Adrenal gland (tissue), 12 donors: Measurements from ENCODE around the gene SUFU. TPM values are rescaled to one million over a fixed set of nuclear protein-coding genes. Genes with fewer than 3 reads are reported as not detected.

Experiments used
- DNase-seq, 7 donors: peaks; one replicate each; pipeline ENCODE4 v3.0.0-alpha.2; 2019 to 2020
- H3K27ac ChIP-seq, 5 donors: fragments of 200-600 bp; sonication (generic) in 4 of 5; 1 replicate in 3 of 5; 2 replicates in 2 of 5; pipeline versions ENCODE4 v1.5.1 to v1.8.0; 2016 to 2020; ENCODE audit warnings: mild to moderate bottlenecking in 1 of 5
- H3K27me3 ChIP-seq: fragments of 200-600 bp; 2 replicates; pipeline ENCODE4 v1.8.0; 2021
- H3K36me3 ChIP-seq, 2 donors: fragments of 200-600 bp; replicated peaks in 1 of 2; 1 replicate in 1 of 2; 2 replicates in 1 of 2; pipeline versions ENCODE4 v1.5.1 to v1.8.0; 2018 to 2022
- H3K4me1 ChIP-seq, 2 donors: fragments of 200-600 bp; replicated peaks in 1 of 2; 1 replicate in 1 of 2; 2 replicates in 1 of 2; pipeline versions ENCODE4 v1.5.1 to v1.8.0; 2018 to 2021
- H3K4me3 ChIP-seq, 4 donors: fragments of 200-600 bp; sonication (generic) in 3 of 4; one replicate each; pipeline ENCODE4 v1.5.1; 2016 to 2018
- H3K9me3 ChIP-seq, 3 donors: fragments of 200-600 bp; sonication (generic) in 1 of 3; replicated peaks in 1 of 3; 1 replicate in 2 of 3; 2 replicates in 1 of 3; pipeline versions ENCODE4 v1.5.1 to v1.8.0; 2016 to 2021
- CTCF ChIP-seq, 6 experiments: fragments of 450-650 bp in 4 of 6; fragments of 200-600 bp in 2 of 6; sonication (generic) in 1 of 6; IDR thresholded peaks; 1 replicate in 5 of 6; 2 replicates in 1 of 6; pipeline versions ENCODE4 v1.5.1 to v1.8.0; 2016 to 2021; ENCODE audit warnings: antibody characterized with exemption in 6 of 6, mild to moderate bottlenecking in 2 of 6, moderate library complexity in 1 of 6
- POLR2A ChIP-seq, 2 donors: fragments of 450-650 bp; IDR thresholded peaks; one replicate each; pipeline ENCODE4 v1.6.1; 2017; ENCODE audit warnings: antibody characterized with exemption in 2 of 2, mild to moderate bottlenecking in 2 of 2, moderate library complexity in 1 of 2
- WGBS, 4 donors: extraction: QIAGEN DNeasy Blood & Tissue Kit in 2 of 4; methylation state at CpG; one replicate each; pipeline versions ENCODE4 v1.1.5 to v1.1.7; 2013 to 2017; 5-methylcytosine and 5-hydroxymethylcytosine counted together
- intact Hi-C, 2 donors: fragments of 100-400 bp; cut with DNase I; formaldehyde crosslinking; loops; one replicate each; pipeline versions ENCODE4 v1.14.1 to v1.15.0; 2022 to 2023
- polyA plus RNA-seq, 3 donors: library from polyadenylated mRNA; stranded (reverse); fragments of 200-250 nt in 2 of 3; fragments of 350-450 nt in 1 of 3; fragmentation: Illumina TruSeq in 1 of 3; extraction: RNeasy Lipid Tissue Mini Kit (QIAGEN cat#74804) in 1 of 3; gene quantifications; one replicate each; pipeline ENCODE4 v1.2.3, GENCODE V29; 2013 to 2014
- total RNA-seq, 9 donors: library from RNA; depleted of rRNA in 4 of 9; stranded (reverse); fragments of >200 nt in 4 of 9; fragments of 120-200 nt in 1 of 9; fragmentation: NEBNext Ultra II Directional in 1 of 9; extraction: Animal tissue kit (Norgen Biotek cat#: 25700) in 1 of 9; gene quantifications; one replicate each; pipeline versions ENCODE4 v1.1.0 to v1.2.4, GENCODE V29; 2013 to 2023
- donor health status: healthy with polysubstance abuse.
- donor health status: Bipolar disorder and iron deficiency.
- donor health status: DM: yes; HTN: yes; CAD: no.
- donor health status: DM: no; HTN: no; CAD: no.
- donor health status: DM: no; HTN: no; CAD: no.
- donor health status: DM: yes; HTN: yes; CAD: no.

Gene SUFU
- total and polyA plus RNA-seq, 12 donors, result 4.3 to 20.2 (median 11.1) TPM

DNA sequence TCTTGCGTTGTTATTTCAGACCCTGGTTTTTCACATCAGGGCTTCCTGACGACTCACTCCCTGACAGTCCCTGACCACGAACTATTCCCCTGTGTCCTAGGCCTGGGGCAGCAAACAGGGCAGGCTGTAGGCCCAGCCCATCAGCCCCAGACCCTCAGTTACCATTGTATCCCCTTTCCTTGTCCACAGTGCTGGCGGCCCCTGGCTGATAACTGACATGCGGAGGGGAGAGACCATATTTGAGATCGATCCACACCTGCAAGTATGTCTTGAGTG lies 90.0 kb downstream of the SUFU start:
- H3K36me3 ChIP-seq, result peaks cover 0 to 20% of the 10 kb centered on the region in 2 donors
- no peak for TF ChIP-seq CTCF (IDR thresholded peaks at IDR 0.05)
- no peak for TF ChIP-seq POLR2A (IDR thresholded peaks at IDR 0.05)
- H3K27ac ChIP-seq, result no peak overlapping the region
- whole genome bisulfite sequencing, 4 donors, result 83 to 88% (median 85%) methylated on average over 6 of the region's 6 CpGs
- H3K27me3 ChIP-seq, result no peaks in the 10 kb centered on the region
- no peak for DNase-seq
- intact Hi-C loops, result loop anchor here in 1 of 2 donors (5.0 kb wide), 1 partner anchor 91 kb away; the partner anchor contains the start of genes ACTR1A and SUFU
- H3K4me3 ChIP-seq, result no peak overlapping the region
- no peaks in the 10 kb centered on the region for H3K9me3 ChIP-seq
- peaks cover 0 to 19% of the 10 kb centered on the region in 2 donors for H3K4me1 ChIP-seq

- H3K4me1 ChIP-seq, result peaks cover 0 to 19% of the 10 kb centered on the region in 2 donors
- H3K27ac ChIP-seq, result no peak overlapping the region
- no peak overlapping the region for H3K4me3 ChIP-seq
- no peak for DNase-seq
- TF ChIP-seq POLR2A (IDR thresholded peaks at IDR 0.05) (no peak), CTCF (IDR thresholded peaks at IDR 0.05) (no peak)
- no peaks in the 10 kb centered on the region for H3K27me3 ChIP-seq
- intact Hi-C loops, result no loop called here
- WGBS, 4 donors, result 53 to 85% (median 69%) methylated on average over 2 of the region's 2 CpGs
- peaks cover 0 to 26% of the 10 kb centered on the region in 2 donors for H3K36me3 ChIP-seq
- no peaks in the 10 kb centered on the region for H3K9me3 ChIP-seq
Measured at GRCh38 chr10:102595293-102595692, 91.5 kb downstream of the SUFU start.

DNA sequence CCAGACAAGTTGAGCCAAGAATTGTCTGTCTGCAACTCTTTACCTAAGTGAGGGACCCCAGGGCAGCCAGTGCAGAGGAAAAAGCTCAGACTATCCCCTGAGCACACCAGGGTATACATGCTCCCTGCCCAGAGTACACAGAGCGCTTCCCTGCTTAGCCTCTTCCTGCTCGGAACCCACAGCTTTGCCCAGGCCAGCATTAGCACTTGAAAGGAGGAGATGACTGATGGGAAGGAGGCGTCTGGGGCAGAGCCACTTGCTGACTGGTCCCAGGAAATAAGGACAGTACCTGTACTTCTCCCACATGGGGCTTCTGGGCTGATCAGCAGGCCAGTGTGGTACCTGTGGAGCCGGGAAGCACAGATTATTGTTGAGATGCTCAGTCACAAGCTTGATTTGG lies 92.1 kb downstream of the SUFU start:
- DNase-seq, result no peak
- no peak overlapping the region for H3K4me3 ChIP-seq
- H3K27me3 ChIP-seq, result no peaks in the 10 kb centered on the region
- H3K36me3 ChIP-seq, result peaks cover 0 to 26% of the 10 kb centered on the region in 2 donors
- no peak for TF ChIP-seq POLR2A (IDR thresholded peaks at IDR 0.05)
- TF ChIP-seq CTCF (IDR thresholded peaks at IDR 0.05), result no peak
- intact Hi-C loops, result no loop called here
- H3K4me1 ChIP-seq, result peaks cover 0 to 19% of the 10 kb centered on the region in 2 donors
- H3K27ac ChIP-seq, result peak overlapping the region in 1 of 5 donors; percentile 27
- H3K9me3 ChIP-seq, result no peaks in the 10 kb centered on the region
- WGBS, 4 donors, result 70 to 92% (median 86%) methylated on average over 2 to 4 of the region's 4 CpGs

DNA sequence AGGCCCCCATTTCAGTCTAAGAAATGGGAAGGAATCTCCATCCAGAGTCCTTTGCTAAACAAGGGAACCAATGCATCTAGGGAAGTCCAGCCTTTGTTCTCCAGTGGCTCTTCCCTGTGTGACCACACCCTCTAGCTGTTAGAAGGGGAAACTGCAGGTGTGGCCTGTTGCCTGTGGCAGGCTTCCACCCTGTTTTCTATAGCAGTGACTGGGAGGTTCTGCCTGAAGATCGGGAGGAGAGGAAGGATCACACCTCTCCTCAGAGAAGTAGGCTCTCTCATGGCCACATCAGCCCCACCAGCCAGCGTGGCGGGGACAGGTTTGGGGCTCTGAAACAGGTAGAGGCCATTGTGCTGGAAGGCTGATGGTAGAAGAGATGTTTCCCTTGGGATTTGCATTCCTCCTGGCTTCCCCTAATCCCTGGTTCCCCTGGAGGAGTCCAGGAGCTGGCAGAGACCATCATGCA lies 92.8 kb downstream of the SUFU start:
- no peak overlapping the region for H3K4me3 ChIP-seq
- peaks cover 0 to 25% of the 10 kb centered on the region in 2 donors for H3K4me1 ChIP-seq
- TF ChIP-seq CTCF (IDR thresholded peaks at IDR 0.05) (peak; percentile 65 to 75 (median 72)), POLR2A (IDR thresholded peaks at IDR 0.05) (no peak)
- H3K27me3 ChIP-seq, result no peaks in the 10 kb centered on the region
- peak; percentile 53 to 79 (median 64) for DNase-seq
- H3K9me3 ChIP-seq, result no peaks in the 10 kb centered on the region
- H3K36me3 ChIP-seq, result peaks cover 0 to 26% of the 10 kb centered on the region in 2 donors
- WGBS, 4 donors, result 58 to 68% (median 60%) methylated on average over 3 of the region's 3 CpGs
- H3K27ac ChIP-seq, result peak overlapping the region in 2 of 5 donors; percentile 21 to 67
- intact Hi-C loops, result no loop called here
